HG03442 (cell line): ENCODE measurements around the gene HDLBP.
"Not testable (repeated sequence)": the region's sequence is repeated elsewhere in the genome, so short reads cannot be mapped to it uniquely, and the experiment has no call there.

Experiments used
- ATAC-seq: cut with Tn5 transposase; IDR thresholded peaks from one replicate; pipeline ENCODE4 v1.9.1; 2021; ENCODE audit warnings: mild to moderate bottlenecking, moderate library complexity; ENCODE audit not compliant: unreplicated experiment

The HDLBP gene

GRCh38 chr2:241330616-241330981, 15.1 kb upstream of the HDLBP start:
- ATAC-seq: no peak

- ATAC-seq: no peak
Measured at GRCh38 chr2:241329669-241330615, 14.5 kb upstream of the HDLBP start.

GRCh38 chr2:241325257-241325656, 9.8 kb upstream of the HDLBP start:
- ATAC-seq: no peak

GRCh38 chr2:241324775-241325174, 9.3 kb upstream of the HDLBP start:
- ATAC-seq: no peak

- ATAC-seq: no peak
Measured at GRCh38 chr2:241323778-241324177, 8.3 kb upstream of the HDLBP start.

- no peak for ATAC-seq
Measured at GRCh38 chr2:241321886-241322285, 6.4 kb upstream of the HDLBP start.

GRCh38 chr2:241321033-241321432, 5.6 kb upstream of the HDLBP start:
- no peak for ATAC-seq

- ATAC-seq: no peak
Measured at GRCh38 chr2:241320394-241320793, 4.9 kb upstream of the HDLBP start.

GRCh38 chr2:241318830-241319229, 3.4 kb upstream of the HDLBP start:
- ATAC-seq: not testable (repeated sequence)

- ATAC-seq: no peak
Measured at GRCh38 chr2:241317391-241317790, 1.9 kb upstream of the HDLBP start.

- ATAC-seq: no peak
Measured at GRCh38 chr2:241316825-241317224, 1.4 kb upstream of the HDLBP start.

GRCh38 chr2:241315879-241316631, 583 bp upstream of the HDLBP start, which contains the start of gene SEPTIN2:
TSS of gene SEPTIN2 (plus strand) at chr2:241315925. CDS start at chr2:241324233, 8,308 bp downstream.
- peak; percentile 29 for ATAC-seq

GRCh38 chr2:241314226-241315092, 1.0 kb downstream of the HDLBP start:
- ATAC-seq: no peak

- no peak for ATAC-seq
Measured at GRCh38 chr2:241313543-241314095, 1.9 kb downstream of the HDLBP start.

GRCh38 chr2:241312082-241312481, 3.4 kb downstream of the HDLBP start:
- no peak for ATAC-seq

- no peak for ATAC-seq
Measured at GRCh38 chr2:241310917-241311566, 4.4 kb downstream of the HDLBP start.

GRCh38 chr2:241309684-241310117, 5.8 kb downstream of the HDLBP start:
- no peak for ATAC-seq

GRCh38 chr2:241308832-241309500, 6.5 kb downstream of the HDLBP start:
- ATAC-seq: no peak

GRCh38 chr2:241308267-241308666, 7.2 kb downstream of the HDLBP start:
- no peak for ATAC-seq
